HepG2 (cell line): ENCODE results near the gene SNAI1. TPM values are rescaled to one million over a fixed set of nuclear protein-coding genes. Genes with fewer than 3 reads are reported as not detected.
A peak's percentile ranks its signal among the peaks of the same experiment; 100 is the strongest.

Experiments used
- ATAD3A ChIP-seq: sonication (generic); formaldehyde crosslinking; IDR thresholded peaks from 2 replicates; pipeline ENCODE4 v1.4.0; 2020; ENCODE audit warnings: missing genetic modification reagents
- BRD4 ChIP-seq: sonication (generic); formaldehyde crosslinking; IDR thresholded peaks from 2 replicates; pipeline ENCODE4 v1.4.0; 2020; ENCODE audit warnings: missing genetic modification reagents
- CHD2 ChIP-seq: IDR thresholded peaks from 2 replicates; pipeline ENCODE4 v1.6.1; 2011; ENCODE audit warnings: low read depth, low read length, improper control_type of control experiment
- ELF1 ChIP-seq: sonication (generic); formaldehyde crosslinking; IDR thresholded peaks from 2 replicates; pipeline ENCODE4 v1.4.0; 2020; ENCODE audit warnings: missing genetic modification reagents
- HMG20A ChIP-seq: IDR thresholded peaks from 2 replicates; pipeline ENCODE4 v1.6.1; 2016; ENCODE audit warnings: borderline replicate concordance
- IKZF4 ChIP-seq: sonication (generic); formaldehyde crosslinking; IDR thresholded peaks from 2 replicates; pipeline ENCODE4 v1.5.1; 2020; ENCODE audit warnings: borderline replicate concordance, mild to moderate bottlenecking, low read depth, missing genetic modification reagents; ENCODE audit errors: not compliant biosample characterization
- MAFF ChIP-seq: IDR thresholded peaks from 2 replicates; pipeline ENCODE4 v1.6.1; 2011; ENCODE audit warnings: low read depth, low read length, improper control_type of control experiment
- MED13 ChIP-seq: sonication (generic); formaldehyde crosslinking; IDR thresholded peaks from 2 replicates; pipeline ENCODE4 v1.5.0; 2020; ENCODE audit warnings: missing genetic modification reagents
- MXD3 ChIP-seq: IDR thresholded peaks from 2 replicates; pipeline ENCODE4 v1.6.1; 2016; ENCODE audit warnings: mild to moderate bottlenecking, missing biosample characterization, missing genetic modification reagents
- NR2F6 ChIP-seq, 2 experiments: IDR thresholded peaks; 2 replicates each; pipeline ENCODE4 v1.6.1; 2016; ENCODE audit warnings: antibody characterized with exemption in 1 of 2, mild to moderate bottlenecking in 1 of 2
- PHF5A ChIP-seq: IDR thresholded peaks from one replicate; pipeline ENCODE4 v1.6.1; 2018; ENCODE audit warnings: low read depth, missing genetic modification reagents; ENCODE audit not compliant: unreplicated experiment
- POGK ChIP-seq: sonication (generic); formaldehyde crosslinking; conservative IDR thresholded peaks from 2 replicates; pipeline ENCODE4 v1.8.0; 2022; ENCODE audit warnings: mild to moderate bottlenecking, moderate library complexity, missing genetic modification reagents
- SAP130 ChIP-seq: IDR thresholded peaks from 2 replicates; pipeline ENCODE4 v1.6.1; 2016; ENCODE audit warnings: low read depth
- SP2 ChIP-seq: sonication (generic); formaldehyde crosslinking; IDR thresholded peaks from 2 replicates; pipeline ENCODE4 v1.5.1; 2020; ENCODE audit warnings: mild to moderate bottlenecking, missing genetic modification reagents
- TEAD3 ChIP-seq: optimal IDR thresholded peaks from 2 replicates; pipeline ENCODE3; 2016; ENCODE audit warnings: borderline replicate concordance
- ZMYM3 ChIP-seq: sonication (generic); formaldehyde crosslinking; IDR thresholded peaks from 2 replicates; pipeline ENCODE4 v1.5.1; 2020; ENCODE audit warnings: mild to moderate bottlenecking, missing genetic modification reagents
- ZNF230 ChIP-seq: sonication (generic); formaldehyde crosslinking; IDR thresholded peaks from 2 replicates; pipeline ENCODE4 v1.4.0; 2020; ENCODE audit warnings: mild to moderate bottlenecking, missing genetic modification reagents
- ZNF234 ChIP-seq: sonication (generic); formaldehyde crosslinking; conservative IDR thresholded peaks from 2 replicates; pipeline ENCODE4 v1.5.1; 2020; ENCODE audit warnings: mild to moderate bottlenecking, missing genetic modification reagents
- ZNF503 ChIP-seq: sonication (generic); formaldehyde crosslinking; IDR thresholded peaks from 2 replicates; pipeline ENCODE4 v1.4.0; 2020; ENCODE audit warnings: missing genetic modification reagents
- ZNF609 ChIP-seq: sonication (generic); formaldehyde crosslinking; IDR thresholded peaks from 2 replicates; pipeline ENCODE4 v1.4.0; 2020; ENCODE audit warnings: mild to moderate bottlenecking, missing genetic modification reagents, borderline replicate concordance
- ZNF75D ChIP-seq: sonication (generic); formaldehyde crosslinking; IDR thresholded peaks from 2 replicates; pipeline ENCODE4 v1.8.1; 2023; ENCODE audit warnings: missing genetic modification reagents, mild to moderate bottlenecking, borderline replicate concordance
- polyA plus RNA-seq, 8 experiments: library from polyadenylated mRNA; depleted of rRNA in 3 of 8; stranded (reverse) in 7 of 8; unstranded in 1 of 8; fragments of >200 nt; fragmentation: Illumina TruSeq in 4 of 8; extraction: Trizol in 4 of 8; gene quantifications; 2 replicates each; pipeline versions ENCODE4 v1.2.1 to v1.2.3, GENCODE V29; 2011 to 2016; ENCODE audit warnings: low read depth in 4 of 8, missing spikeins in 1 of 8, mixed read lengths in 1 of 8; ENCODE audit not compliant: insufficient read depth in 1 of 8
- total RNA-seq, 5 experiments: library from RNA; depleted of rRNA; stranded (reverse); fragments of >200 nt; fragmentation: Illumina TruSeq; extraction: Trizol; gene quantifications; 2 replicates each; pipeline ENCODE4 v1.2.3, GENCODE V29; 2016; ENCODE audit warnings: low read depth in 1 of 5

The SNAI1 gene
- total and polyA plus RNA-seq, 2 of the 13 experiments (the other 11 are each of a cell fraction or from before 2014, with no cell fraction given) = 1.3 to 1.4 TPM

- peak; percentile 66; the same call in 1 of the 2 replicates for TF ChIP-seq ZNF609
- TF ChIP-seq ZNF234 (CRISPR knock-in tag) = 0 out of 2 replicates have a peak, but pooled peaks have one; percentile 84
- TF ChIP-seq MAFF = peak; percentile 58; the same call in 1 of the 2 replicates
- TF ChIP-seq MED13 (CRISPR knock-in tag) = no peak
- 0 out of 2 replicates have a peak, but pooled peaks have one; percentile 16 for TF ChIP-seq MXD3
- no peak for TF ChIP-seq ZNF503 (CRISPR knock-in tag)
- no peak for TF ChIP-seq ZNF75D (CRISPR knock-in tag)
- 0 out of 2 replicates have a peak, but pooled peaks have one; percentile 70 for TF ChIP-seq ZNF230 (CRISPR knock-in tag)
- TF ChIP-seq PHF5A (CRISPR knock-in tag) = no peak
- TF ChIP-seq CHD2 = peak; percentile 17; the same call in 1 of the 2 replicates
- TF ChIP-seq ZMYM3 (CRISPR knock-in tag) = peak; percentile 86
- 0 out of 2 replicates have a peak, but pooled peaks have one; percentile 30 for TF ChIP-seq HMG20A (CRISPR knock-in tag)
- 0 out of 2 replicates have a peak, but pooled peaks have one; percentile 27 for TF ChIP-seq ELF1 (CRISPR knock-in tag)
- peak; percentile 78 for TF ChIP-seq SAP130 (CRISPR knock-in tag)
- peak; percentile 91 for TF ChIP-seq ATAD3A (CRISPR knock-in tag)
- TF ChIP-seq SP2 (CRISPR knock-in tag) = peak; percentile 50; the same call in 1 of the 2 replicates
- TF ChIP-seq BRD4 (CRISPR knock-in tag) = peak; percentile 24; the same call in 1 of the 2 replicates
- TF ChIP-seq NR2F6 (IDR thresholded peaks at IDR 0.05) = peak; percentile 63; the same call in 1 of the 2 replicates
- peak; percentile 54; the same call in 1 of the 2 replicates for TF ChIP-seq NR2F6 (CRISPR knock-in tag; IDR thresholded peaks at IDR 0.05)
- TF ChIP-seq TEAD3 (CRISPR knock-in tag) = peak; percentile 51
- TF ChIP-seq IKZF4 = peak; percentile 49
- TF ChIP-seq POGK (CRISPR knock-in tag) = peak; percentile 100
These were observed 47.1 kb downstream of the SNAI1 start (continued) for GRCh38 chr20:50029697-50030461.
